ENCODE measurements around the gene ADCY10. TPM values are rescaled to one million over a fixed set of nuclear protein-coding genes. Genes with fewer than 3 reads are reported as not detected.

ADCY10 gene
- total RNA-seq, 1 experiment from 2014 or later, result 0.31 TPM

- CTCF ChIA-PET, result interaction anchor here (0.6 kb wide), 1 partner anchor 26 kb away, joined by 3 read pairs; no protein-coding TSS in a partner anchor
- H3K36me3 Mint-ChIP-seq (ENCODE audit: insufficient read depth, unreplicated experiment), result peaks cover 22% of the 10 kb centered on the region
- DNase-seq, result no peak
- H3K4me3 Mint-ChIP-seq (ENCODE audit: low read depth, unreplicated experiment), result no peak overlapping the region
- no peak overlapping the region for H3K27ac Mint-ChIP-seq (ENCODE audit: unreplicated experiment)
- no TSS peak for BruUV-seq (replicated peaks)
- H3K27me3 Mint-ChIP-seq (ENCODE audit: unreplicated experiment), result no peaks in the 10 kb centered on the region
- intact Hi-C loops (cut with micrococcal nuclease; ENCODE audit: unreplicated experiment), result no loop called here
- no peaks in the 10 kb centered on the region for H3K9me3 Mint-ChIP-seq (ENCODE audit: low read depth, unreplicated experiment)
- H3K4me1 Mint-ChIP-seq (ENCODE audit: low read depth, unreplicated experiment), result peaks cover 38% of the 10 kb centered on the region
- TF ChIP-seq CTCF (IDR thresholded peaks at IDR 0.05; ENCODE audit: unreplicated experiment), result no peak
Observed at GRCh38 chr1:167924102-167924501, 10.2 kb upstream of the ADCY10 start.

- Mint-ChIP-seq H3K27me3 (ENCODE audit: unreplicated experiment) (no peaks in the 10 kb centered on the region), H3K36me3 (ENCODE audit: insufficient read depth, unreplicated experiment) (peaks cover 22% of the 10 kb centered on the region), H3K9me3 (ENCODE audit: low read depth, unreplicated experiment) (no peaks in the 10 kb centered on the region), H3K4me1 (ENCODE audit: low read depth, unreplicated experiment) (peaks cover 41% of the 10 kb centered on the region), H3K4me3 (ENCODE audit: low read depth, unreplicated experiment) (no peak overlapping the region), H3K27ac (ENCODE audit: unreplicated experiment) (no peak overlapping the region)
- intact Hi-C loops (cut with micrococcal nuclease; ENCODE audit: unreplicated experiment), result no loop called here
- BruUV-seq (replicated peaks), result no TSS peak
- TF ChIP-seq CTCF (IDR thresholded peaks at IDR 0.05; ENCODE audit: unreplicated experiment), result no peak
- DNase-seq, result no peak
- CTCF ChIA-PET, result interaction anchor here (0.6 kb wide), 1 partner anchor 26 kb away, joined by 3 read pairs; no protein-coding TSS in a partner anchor
Observed at GRCh38 chr1:167923324-167924056, 9.6 kb upstream of the ADCY10 start.

- intact Hi-C loops (cut with micrococcal nuclease; ENCODE audit: unreplicated experiment), result no loop called here
- BruUV-seq (replicated peaks), result no TSS peak
- CTCF ChIA-PET, result no interaction called here
Observed at GRCh38 chr1:167922611-167923074, 8.7 kb upstream of the ADCY10 start.

GRCh38 chr1:167922023-167922422 lies 8.1 kb upstream of the ADCY10 start:
- H3K4me3 Mint-ChIP-seq (ENCODE audit: low read depth, unreplicated experiment), result no peak overlapping the region
- H3K4me1 Mint-ChIP-seq (ENCODE audit: low read depth, unreplicated experiment), result peaks cover 43% of the 10 kb centered on the region
- no peak for DNase-seq
- TF ChIP-seq CTCF (IDR thresholded peaks at IDR 0.05; ENCODE audit: unreplicated experiment), result no peak
- intact Hi-C loops (cut with micrococcal nuclease; ENCODE audit: unreplicated experiment), result no loop called here
- BruUV-seq (replicated peaks), result no TSS peak
- H3K27me3 Mint-ChIP-seq (ENCODE audit: unreplicated experiment), result no peaks in the 10 kb centered on the region
- no peaks in the 10 kb centered on the region for H3K9me3 Mint-ChIP-seq (ENCODE audit: low read depth, unreplicated experiment)
- CTCF ChIA-PET, result interaction anchor here (0.7 kb wide), 1 partner anchor 8 kb away, joined by 3 read pairs; no protein-coding TSS in a partner anchor
- no peak overlapping the region for H3K27ac Mint-ChIP-seq (ENCODE audit: unreplicated experiment)
- peaks cover 19% of the 10 kb centered on the region for H3K36me3 Mint-ChIP-seq (ENCODE audit: insufficient read depth, unreplicated experiment)

More at GRCh38 chr1:167922611-167923074, 8.7 kb upstream of the ADCY10 start:
- no peaks in the 10 kb centered on the region for H3K27me3 Mint-ChIP-seq (ENCODE audit: unreplicated experiment)
- DNase-seq, result no peak
- peaks cover 21% of the 10 kb centered on the region for H3K36me3 Mint-ChIP-seq (ENCODE audit: insufficient read depth, unreplicated experiment)
- H3K27ac Mint-ChIP-seq (ENCODE audit: unreplicated experiment), result peak overlapping the region; percentile 30
- H3K4me1 Mint-ChIP-seq (ENCODE audit: low read depth, unreplicated experiment), result peaks cover 43% of the 10 kb centered on the region
- no peak overlapping the region for H3K4me3 Mint-ChIP-seq (ENCODE audit: low read depth, unreplicated experiment)
- no peaks in the 10 kb centered on the region for H3K9me3 Mint-ChIP-seq (ENCODE audit: low read depth, unreplicated experiment)
- TF ChIP-seq CTCF (IDR thresholded peaks at IDR 0.05; ENCODE audit: unreplicated experiment), result no peak

All from Calu3 (cell line).